T47D (cell line): Measurements from ENCODE around the gene OLFM4.

Experiments
- DNase-seq, 2 experiments: peaks; one replicate each; pipeline versions ENCODE4 v3.0.0 to v3.0.0-alpha.2; 2011 to 2012; ENCODE audit warnings: low read depth in 1 of 2, low spot score in 1 of 2
- JUND ChIP-seq: IDR thresholded peaks from 2 replicates; pipeline ENCODE4 v1.6.1; 2012; ENCODE audit warnings: low read depth
- in situ Hi-C: cut with HindIII; loops from 2 replicates; pipeline ENCODE4 v1.10.0; 2016; ENCODE audit warnings: low sequenced_read_pairs, low pct_unique_long_range_greater_than_20kb

Gene OLFM4, protein sequence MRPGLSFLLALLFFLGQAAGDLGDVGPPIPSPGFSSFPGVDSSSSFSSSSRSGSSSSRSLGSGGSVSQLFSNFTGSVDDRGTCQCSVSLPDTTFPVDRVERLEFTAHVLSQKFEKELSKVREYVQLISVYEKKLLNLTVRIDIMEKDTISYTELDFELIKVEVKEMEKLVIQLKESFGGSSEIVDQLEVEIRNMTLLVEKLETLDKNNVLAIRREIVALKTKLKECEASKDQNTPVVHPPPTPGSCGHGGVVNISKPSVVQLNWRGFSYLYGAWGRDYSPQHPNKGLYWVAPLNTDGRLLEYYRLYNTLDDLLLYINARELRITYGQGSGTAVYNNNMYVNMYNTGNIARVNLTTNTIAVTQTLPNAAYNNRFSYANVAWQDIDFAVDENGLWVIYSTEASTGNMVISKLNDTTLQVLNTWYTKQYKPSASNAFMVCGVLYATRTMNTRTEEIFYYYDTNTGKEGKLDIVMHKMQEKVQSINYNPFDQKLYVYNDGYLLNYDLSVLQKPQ

DNA sequence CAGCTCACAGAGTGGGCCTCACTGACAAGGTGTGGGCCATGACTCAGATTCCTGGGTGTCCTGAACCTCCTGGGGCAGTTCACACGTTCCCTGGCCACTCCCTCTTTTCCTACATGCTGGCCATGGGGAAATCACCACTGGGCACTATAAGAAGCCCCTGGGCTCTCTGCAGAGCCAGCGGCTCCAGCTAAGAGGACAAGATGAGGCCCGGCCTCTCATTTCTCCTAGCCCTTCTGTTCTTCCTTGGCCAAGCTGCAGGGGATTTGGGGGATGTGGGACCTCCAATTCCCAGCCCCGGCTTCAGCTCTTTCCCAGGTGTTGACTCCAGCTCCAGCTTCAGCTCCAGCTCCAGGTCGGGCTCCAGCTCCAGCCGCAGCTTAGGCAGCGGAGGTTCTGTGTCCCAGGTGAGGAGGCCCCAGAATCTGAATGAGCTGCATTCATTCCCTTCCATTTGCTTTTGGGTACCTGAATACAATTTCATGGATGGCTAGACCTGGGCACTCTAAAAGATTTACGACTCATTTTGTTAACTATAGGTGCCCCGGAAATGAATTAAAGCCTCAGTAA is at the start of gene OLFM4:
TSS of gene OLFM4 (plus strand) at position 177 of the 567 bp plus-strand sequence. CDS start at position 201, 24 bp downstream.
- no peak for TF ChIP-seq JUND
- in situ Hi-C loops, result no loop called here
- DNase-seq, result no peak

DNA sequence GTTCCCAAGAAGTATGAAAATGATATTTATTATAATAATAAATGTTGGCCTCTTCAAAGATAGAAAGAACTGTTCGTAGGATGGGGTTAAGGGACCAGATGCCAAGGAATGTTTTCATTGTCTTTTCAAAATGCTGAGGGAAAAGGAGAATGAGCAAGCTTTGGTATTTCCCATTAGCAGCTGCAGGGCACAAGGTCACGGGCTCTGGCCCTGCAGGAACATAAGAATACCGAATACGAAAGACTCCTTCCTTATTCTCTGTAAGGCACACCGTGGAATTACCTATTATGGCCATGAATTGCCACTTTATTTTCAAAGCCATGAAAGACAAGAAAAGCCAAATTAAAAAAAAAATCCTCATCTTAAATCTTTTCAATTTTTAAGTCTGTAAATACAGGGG is 49.6 kb upstream of the OLFM4 start:
- DNase-seq, result no peak
- in situ Hi-C loops, result no loop called here
- TF ChIP-seq JUND, result no peak

DNA sequence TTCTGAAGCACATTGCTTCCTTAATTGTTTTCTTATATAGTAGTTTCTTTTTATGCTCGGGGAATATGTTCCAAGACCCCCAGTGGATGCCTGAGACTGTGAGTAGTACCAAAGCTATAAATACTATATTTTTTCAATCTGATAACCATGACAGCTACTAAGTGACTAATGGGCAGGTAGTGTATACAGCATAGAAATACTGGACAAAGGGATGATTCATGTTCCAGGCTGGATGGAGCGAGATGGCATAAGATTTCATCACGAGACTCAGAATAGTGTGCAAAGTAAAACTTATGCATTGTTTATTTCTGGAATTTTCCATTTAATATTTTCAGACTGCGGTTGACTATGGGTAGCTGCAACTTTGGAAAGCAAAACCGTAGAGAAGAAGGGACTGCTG is 47.9 kb upstream of the OLFM4 start:
- in situ Hi-C loops, result no loop called here
- no peak for DNase-seq
- no peak for TF ChIP-seq JUND

GRCh38 chr13:52983836-52984235 is 44.8 kb upstream of the OLFM4 start:
- no peak for TF ChIP-seq JUND
- DNase-seq, result no peak
- in situ Hi-C loops, result no loop called here

DNA sequence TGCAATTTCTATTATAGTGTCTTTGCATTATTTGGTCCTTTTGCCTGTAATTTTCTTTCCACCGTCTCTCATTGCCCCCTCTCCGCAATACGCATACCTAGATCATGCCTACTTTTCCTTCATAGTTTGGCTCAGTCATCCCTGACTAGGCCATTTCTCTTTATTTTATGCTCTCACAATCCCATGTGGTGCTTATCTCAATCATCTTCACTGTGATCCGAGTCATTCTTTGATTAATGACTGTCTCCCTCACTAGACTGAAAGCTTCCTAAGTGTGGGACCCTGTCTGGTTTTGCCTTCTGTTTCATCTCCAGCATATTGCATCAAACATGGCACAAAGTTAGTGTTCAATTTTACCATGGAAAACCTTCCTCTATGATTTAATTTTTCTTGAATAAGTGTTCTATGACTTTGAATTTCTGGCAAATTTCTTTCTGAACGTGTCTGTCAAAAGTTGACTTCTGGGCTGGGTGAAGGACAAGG is 43.7 kb upstream of the OLFM4 start:
- no peak for TF ChIP-seq JUND
- in situ Hi-C loops, result no loop called here
- DNase-seq, result no peak

DNA sequence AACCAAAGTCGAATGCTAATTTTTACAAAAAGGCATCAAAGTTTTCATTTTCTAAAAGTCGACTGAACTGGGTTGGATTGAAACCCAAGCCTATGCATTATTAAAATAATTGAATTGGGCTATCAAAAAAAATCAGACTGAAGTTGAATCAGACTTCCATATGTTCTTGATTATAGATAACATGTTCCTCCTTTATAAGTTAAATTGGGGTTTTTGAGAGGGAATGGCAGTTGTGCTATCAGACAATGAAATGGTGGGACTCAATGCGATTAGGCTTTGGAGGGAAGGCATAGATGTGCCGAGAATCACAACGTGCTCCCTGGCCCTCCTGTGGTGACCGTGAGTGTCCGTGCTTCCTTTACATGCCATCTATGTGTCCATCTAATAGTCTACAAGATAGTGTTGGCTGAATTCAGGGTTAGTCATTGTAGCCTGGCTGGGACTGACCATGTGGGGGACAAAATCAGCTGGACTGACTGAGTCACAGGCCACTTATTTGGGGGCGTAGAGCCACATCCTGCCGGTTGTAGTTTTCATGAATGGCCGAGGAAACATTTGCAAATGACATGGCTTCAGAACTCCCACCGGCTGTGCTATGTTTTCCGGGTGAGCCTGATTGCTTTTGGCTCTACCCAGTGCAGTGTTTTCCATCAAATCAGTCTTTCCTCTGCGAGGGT is 37.1 kb upstream of the OLFM4 start:
- TF ChIP-seq JUND, result no peak
- in situ Hi-C loops, result no loop called here
- no peak for DNase-seq

- DNase-seq, result no peak
- no peak for TF ChIP-seq JUND
- in situ Hi-C loops, result no loop called here
These were observed 36.5 kb upstream of the OLFM4 start for GRCh38 chr13:52992110-52992509.

GRCh38 chr13:52994051-52994450 is 34.6 kb upstream of the OLFM4 start:
- DNase-seq, result no peak
- in situ Hi-C loops, result no loop called here
- no peak for TF ChIP-seq JUND

DNA sequence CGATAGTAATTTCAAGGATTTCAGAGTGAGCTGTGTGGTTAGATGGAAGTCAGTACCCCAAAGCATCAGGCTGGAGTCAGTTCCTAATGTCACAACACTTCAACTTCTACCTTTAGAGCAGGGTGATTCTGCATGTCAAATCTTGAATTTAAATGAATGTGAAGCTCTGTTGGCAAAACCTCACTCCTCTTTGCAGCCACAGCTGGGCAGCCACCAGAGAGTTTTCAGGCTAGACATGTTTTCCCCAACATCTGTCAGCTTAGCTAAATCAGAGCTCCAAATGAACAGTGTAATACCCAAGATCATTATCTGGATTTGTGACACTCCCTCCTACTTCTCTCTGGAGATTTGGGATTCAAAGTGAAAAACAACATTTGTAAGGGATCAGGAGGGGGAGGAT is 33.7 kb upstream of the OLFM4 start:
- TF ChIP-seq JUND, result no peak
- no peak for DNase-seq
- in situ Hi-C loops, result no loop called here

GRCh38 chr13:52995946-52996345 is 32.7 kb upstream of the OLFM4 start:
- no peak for TF ChIP-seq JUND
- DNase-seq, result no peak
- in situ Hi-C loops, result no loop called here

GRCh38 chr13:52997951-52998876 is 30.4 kb upstream of the OLFM4 start:
- DNase-seq, result no peak
- in situ Hi-C loops, result no loop called here
- no peak for TF ChIP-seq JUND
